Lung microvascular endothelial cell (primary cell): ENCODE measurements around the gene ZNRD2. TPM values are rescaled to one million over a fixed set of nuclear protein-coding genes. Genes with fewer than 3 reads are reported as not detected.
A peak's percentile ranks its signal among the peaks of the same experiment; 100 is the strongest.

ENCODE experiments used
- DNase-seq, 2 donors: peaks; one replicate each; pipeline versions ENCODE4 v3.0.0 to v3.0.0-alpha.2; 2010; ENCODE audit warnings: low read depth in 2 of 2
- total RNA-seq: library from RNA; depleted of rRNA; stranded (reverse); fragments of >200 nt; gene quantifications from 2 replicates; pipeline ENCODE4 v1.2.1, GENCODE V29; 2014

ZNRD2 gene
- total RNA-seq, 1 donor from 2014 or later: 30.8 TPM

- no peak for DNase-seq
Measured at GRCh38 chr11:65573391-65574079, 3.3 kb downstream of the ZNRD2 start.

GRCh38 chr11:65574109-65574810 lies 4.0 kb downstream of the ZNRD2 start:
- peak; percentile 90 to 97 for DNase-seq

GRCh38 chr11:65574811-65575567 lies 4.7 kb downstream of the ZNRD2 start:
- peak in 1 of 2 donors; percentile 37 for DNase-seq

- peak in 1 of 2 donors; percentile 35 for DNase-seq
Measured at GRCh38 chr11:65575568-65576231, 5.4 kb downstream of the ZNRD2 start, which contains the start of gene EHBP1L1. Gene EHBP1L1 (plus strand): TSS chr11:65576053. CDS start chr11:65576303, 250 bp downstream.

GRCh38 chr11:65576232-65576866 lies 6.1 kb downstream of the ZNRD2 start:
- no peak for DNase-seq

GRCh38 chr11:65576867-65577755 lies 6.8 kb downstream of the ZNRD2 start:
- DNase-seq: peak in 1 of 2 donors; percentile 43

- no peak for DNase-seq
Measured at GRCh38 chr11:65577756-65578109, 7.5 kb downstream of the ZNRD2 start.

- no peak for DNase-seq
Measured at GRCh38 chr11:65578134-65578533, 7.9 kb downstream of the ZNRD2 start.

- no peak for DNase-seq
Measured at GRCh38 chr11:65578667-65579066, 8.4 kb downstream of the ZNRD2 start.

- DNase-seq: no peak
Measured at GRCh38 chr11:65579291-65579690, 9.0 kb downstream of the ZNRD2 start.

- no peak for DNase-seq
Measured at GRCh38 chr11:65580031-65580692, 9.9 kb downstream of the ZNRD2 start.

GRCh38 chr11:65580756-65581155 lies 10.5 kb downstream of the ZNRD2 start:
- no peak for DNase-seq

GRCh38 chr11:65581928-65582327 lies 11.7 kb downstream of the ZNRD2 start:
- DNase-seq: no peak

GRCh38 chr11:65583589-65583988 lies 13.3 kb downstream of the ZNRD2 start:
- DNase-seq: no peak

GRCh38 chr11:65584106-65584505 lies 13.8 kb downstream of the ZNRD2 start:
- no peak for DNase-seq

GRCh38 chr11:65584723-65585171 lies 14.5 kb downstream of the ZNRD2 start:
- peak in 1 of 2 donors; percentile 54 for DNase-seq

- DNase-seq: no peak
Measured at GRCh38 chr11:65585396-65586246, 15.3 kb downstream of the ZNRD2 start.

GRCh38 chr11:65586247-65586630 lies 16.0 kb downstream of the ZNRD2 start:
- no peak for DNase-seq

GRCh38 chr11:65586676-65587075 lies 16.4 kb downstream of the ZNRD2 start:
- no peak for DNase-seq
